SK-N-SH treated with all-trans-retinoic acid at 6 μM for 48 hours (cell line): ENCODE results near the gene RBM23.

Experiments used
- ATAC-seq: fragments of 200-7000 bp; cut with Tn5 transposase; 3 replicates; pipeline ENCODE4 v1.9.1; 2020; ENCODE audit warnings: mild to moderate bottlenecking, moderate library complexity
- ARNTL ChIP-seq: fragments of 450-650 bp; formaldehyde crosslinking; IDR thresholded peaks from 2 replicates; pipeline ENCODE4 v1.5.0; 2020; ENCODE audit warnings: low read depth, mild to moderate bottlenecking, moderate library complexity, borderline replicate concordance
- BACH2 ChIP-seq: fragments of 250-450 bp; sonication (Bioruptor Pico); IDR thresholded peaks from 2 replicates; pipeline ENCODE4 v1.9.0; 2021; ENCODE audit warnings: mild to moderate bottlenecking, borderline replicate concordance
- CSDC2 ChIP-seq: fragments of 250-450 bp; sonication (Bioruptor Pico); IDR thresholded peaks from 2 replicates; pipeline ENCODE4 v1.5.0; 2020; ENCODE audit warnings: mild to moderate bottlenecking, moderate library complexity
- CSRNP3 ChIP-seq: fragments of 250-450 bp; sonication (Bioruptor Pico); IDR thresholded peaks from 2 replicates; pipeline ENCODE4 v1.5.1; 2021; ENCODE audit warnings: mild to moderate bottlenecking, moderate library complexity
- ESRRG ChIP-seq: fragments of 250-450 bp; sonication (Bioruptor Pico); IDR thresholded peaks from 2 replicates; pipeline ENCODE4 v1.6.1; 2021; ENCODE audit warnings: mild to moderate bottlenecking
- GLIS3 ChIP-seq: fragments of 250-450 bp; sonication (Bioruptor Pico); IDR thresholded peaks from 2 replicates; pipeline ENCODE4 v1.5.0; 2020; ENCODE audit warnings: mild to moderate bottlenecking, moderate library complexity
- ISL1 ChIP-seq: fragments of 250-450 bp; sonication (Bioruptor Pico); IDR thresholded peaks from 2 replicates; pipeline ENCODE4 v2.1.2; 2022; ENCODE audit warnings: mild to moderate bottlenecking, moderate library complexity
- PPARA ChIP-seq: fragments of 250-450 bp; sonication (Bioruptor Pico); IDR thresholded peaks from 2 replicates; pipeline ENCODE4 v1.5.0; 2020; ENCODE audit warnings: mild to moderate bottlenecking, borderline replicate concordance
- SNAI2 ChIP-seq: fragments of 250-450 bp; sonication (Bioruptor Pico); IDR thresholded peaks from 2 replicates; pipeline ENCODE4 v1.5.0; 2020; ENCODE audit warnings: mild to moderate bottlenecking, moderate library complexity
- TCF4 ChIP-seq: fragments of 250-450 bp; sonication (Bioruptor Pico); IDR thresholded peaks from 2 replicates; pipeline ENCODE4 v1.8.0; 2021; ENCODE audit warnings: mild to moderate bottlenecking, moderate library complexity, borderline replicate concordance
- TOX ChIP-seq: fragments of 250-450 bp; sonication (Bioruptor Pico); IDR thresholded peaks from 2 replicates; pipeline ENCODE4 v1.8.0; 2021; ENCODE audit warnings: mild to moderate bottlenecking, moderate library complexity, borderline replicate concordance
- ZNF70 ChIP-seq: fragments of 450-650 bp; formaldehyde crosslinking; IDR thresholded peaks from 2 replicates; pipeline ENCODE4 v1.5.0; 2020; ENCODE audit warnings: mild to moderate bottlenecking, moderate library complexity
- ZNF8 ChIP-seq: fragments of 450-650 bp; formaldehyde crosslinking; IDR thresholded peaks from 2 replicates; pipeline ENCODE4 v1.5.0; 2020; ENCODE audit warnings: mild to moderate bottlenecking, moderate library complexity
- TF ChIP-seq, protein P1 (sequence below): fragments of 250-450 bp; sonication (Bioruptor Pico); IDR thresholded peaks from 2 replicates; pipeline ENCODE4 v1.5.1; 2020; ENCODE audit warnings: low read depth, mild to moderate bottlenecking, moderate library complexity
- TF ChIP-seq, protein P2 (sequence below): fragments of 250-450 bp; sonication (Bioruptor Pico); IDR thresholded peaks from 2 replicates; pipeline ENCODE4 v1.8.0; 2020; ENCODE audit warnings: mild to moderate bottlenecking, moderate library complexity, borderline replicate concordance
- TF ChIP-seq, protein P3 (sequence below): fragments of 250-450 bp; sonication (Bioruptor Pico); IDR thresholded peaks from 2 replicates; pipeline ENCODE4 v1.8.0; 2021; ENCODE audit warnings: low read depth, mild to moderate bottlenecking, moderate library complexity, borderline replicate concordance
- TF ChIP-seq, protein P4 (sequence below): fragments of 250-450 bp; sonication (Bioruptor Pico); IDR thresholded peaks from 2 replicates; pipeline ENCODE4 v1.5.0; 2020; ENCODE audit warnings: mild to moderate bottlenecking, moderate library complexity

Gene RBM23

DNA sequence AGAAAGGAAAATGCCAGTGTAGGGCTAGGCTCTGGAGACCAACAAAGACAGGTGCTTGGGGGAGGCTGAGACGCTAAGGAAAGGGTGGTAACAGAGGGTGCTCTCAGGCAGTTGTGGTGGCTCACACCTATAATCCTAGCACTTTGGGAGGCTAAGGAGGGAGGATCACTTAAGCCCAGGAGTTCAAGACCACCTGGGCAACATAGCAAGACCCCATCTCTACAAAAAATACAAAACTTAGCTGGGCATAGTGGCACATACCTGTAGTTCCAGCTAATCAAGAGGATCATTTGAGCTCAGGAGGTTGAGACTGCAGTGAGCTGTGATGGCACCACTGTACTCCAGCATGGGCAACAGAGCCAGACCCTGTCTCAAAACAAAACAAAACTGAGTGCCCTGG is 23.5 kb downstream of the RBM23 start:
- no peak for ATAC-seq
- TF ChIP-seq PPARA (CRISPR knock-in tag) (no peak), TOX (CRISPR knock-in tag) (no peak), CSRNP3 (CRISPR knock-in tag) (no peak), BACH2 (CRISPR knock-in tag) (no peak), ZNF8 (no peak)
- TF ChIP-seq, protein P1, sequence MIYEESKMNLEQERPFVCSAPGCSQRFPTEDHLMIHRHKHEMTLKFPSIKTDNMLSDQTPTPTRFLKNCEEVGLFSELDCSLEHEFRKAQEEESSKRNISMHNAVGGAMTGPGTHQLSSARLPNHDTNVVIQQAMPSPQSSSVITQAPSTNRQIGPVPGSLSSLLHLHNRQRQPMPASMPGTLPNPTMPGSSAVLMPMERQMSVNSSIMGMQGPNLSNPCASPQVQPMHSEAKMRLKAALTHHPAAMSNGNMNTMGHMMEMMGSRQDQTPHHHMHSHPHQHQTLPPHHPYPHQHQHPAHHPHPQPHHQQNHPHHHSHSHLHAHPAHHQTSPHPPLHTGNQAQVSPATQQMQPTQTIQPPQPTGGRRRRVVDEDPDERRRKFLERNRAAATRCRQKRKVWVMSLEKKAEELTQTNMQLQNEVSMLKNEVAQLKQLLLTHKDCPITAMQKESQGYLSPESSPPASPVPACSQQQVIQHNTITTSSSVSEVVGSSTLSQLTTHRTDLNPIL (CRISPR knock-in tag) = no peak

GRCh38 chr14:22893706-22894105 is 25.2 kb downstream of the RBM23 start:
- no peak for ATAC-seq
- TF ChIP-seq ESRRG (CRISPR knock-in tag) (no peak), ZNF70 (CRISPR knock-in tag) (no peak), TCF4 (no peak), ARNTL (CRISPR knock-in tag) (no peak), ISL1 (CRISPR knock-in tag) (no peak), BACH2 (CRISPR knock-in tag) (no peak), SNAI2 (no peak)
- TF ChIP-seq, protein P2, sequence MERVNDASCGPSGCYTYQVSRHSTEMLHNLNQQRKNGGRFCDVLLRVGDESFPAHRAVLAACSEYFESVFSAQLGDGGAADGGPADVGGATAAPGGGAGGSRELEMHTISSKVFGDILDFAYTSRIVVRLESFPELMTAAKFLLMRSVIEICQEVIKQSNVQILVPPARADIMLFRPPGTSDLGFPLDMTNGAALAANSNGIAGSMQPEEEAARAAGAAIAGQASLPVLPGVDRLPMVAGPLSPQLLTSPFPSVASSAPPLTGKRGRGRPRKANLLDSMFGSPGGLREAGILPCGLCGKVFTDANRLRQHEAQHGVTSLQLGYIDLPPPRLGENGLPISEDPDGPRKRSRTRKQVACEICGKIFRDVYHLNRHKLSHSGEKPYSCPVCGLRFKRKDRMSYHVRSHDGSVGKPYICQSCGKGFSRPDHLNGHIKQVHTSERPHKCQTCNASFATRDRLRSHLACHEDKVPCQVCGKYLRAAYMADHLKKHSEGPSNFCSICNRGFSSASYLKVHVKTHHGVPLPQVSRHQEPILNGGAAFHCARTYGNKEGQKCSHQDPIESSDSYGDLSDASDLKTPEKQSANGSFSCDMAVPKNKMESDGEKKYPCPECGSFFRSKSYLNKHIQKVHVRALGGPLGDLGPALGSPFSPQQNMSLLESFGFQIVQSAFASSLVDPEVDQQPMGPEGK (CRISPR knock-in tag) = no peak
- TF ChIP-seq, protein P3, sequence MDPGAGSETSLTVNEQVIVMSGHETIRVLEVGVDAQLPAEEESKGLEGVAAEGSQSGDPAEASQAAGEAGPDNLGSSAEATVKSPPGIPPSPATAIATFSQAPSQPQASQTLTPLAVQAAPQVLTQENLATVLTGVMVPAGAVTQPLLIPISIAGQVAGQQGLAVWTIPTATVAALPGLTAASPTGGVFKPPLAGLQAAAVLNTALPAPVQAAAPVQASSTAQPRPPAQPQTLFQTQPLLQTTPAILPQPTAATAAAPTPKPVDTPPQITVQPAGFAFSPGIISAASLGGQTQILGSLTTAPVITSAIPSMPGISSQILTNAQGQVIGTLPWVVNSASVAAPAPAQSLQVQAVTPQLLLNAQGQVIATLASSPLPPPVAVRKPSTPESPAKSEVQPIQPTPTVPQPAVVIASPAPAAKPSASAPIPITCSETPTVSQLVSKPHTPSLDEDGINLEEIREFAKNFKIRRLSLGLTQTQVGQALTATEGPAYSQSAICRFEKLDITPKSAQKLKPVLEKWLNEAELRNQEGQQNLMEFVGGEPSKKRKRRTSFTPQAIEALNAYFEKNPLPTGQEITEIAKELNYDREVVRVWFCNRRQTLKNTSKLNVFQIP (CRISPR knock-in tag) = no peak
- TF ChIP-seq, protein P1 (CRISPR knock-in tag) = no peak

GRCh38 chr14:22892488-22892887 is 26.5 kb downstream of the RBM23 start:
- no peak for ATAC-seq
- TF ChIP-seq, protein P2 (CRISPR knock-in tag) = no peak
- TF ChIP-seq SNAI2 (no peak), GLIS3 (no peak), TOX (CRISPR knock-in tag) (no peak), BACH2 (CRISPR knock-in tag) (no peak), PPARA (CRISPR knock-in tag) (no peak), ZNF8 (no peak), ESRRG (CRISPR knock-in tag) (no peak), ZNF70 (CRISPR knock-in tag) (no peak)
- TF ChIP-seq, protein P1 (CRISPR knock-in tag) = no peak
- TF ChIP-seq, all 23 proteins: peak for 0

- ATAC-seq = no peak
- TF ChIP-seq ISL1 (CRISPR knock-in tag) = no peak
- TF ChIP-seq GLIS3 = no peak
- no peak for TF ChIP-seq CSDC2 (CRISPR knock-in tag)
- TF ChIP-seq BACH2 (CRISPR knock-in tag) = no peak
- no peak for TF ChIP-seq CSRNP3 (CRISPR knock-in tag)
- TF ChIP-seq ZNF8 = no peak
- no peak for TF ChIP-seq TOX (CRISPR knock-in tag)
- TF ChIP-seq, protein P4, sequence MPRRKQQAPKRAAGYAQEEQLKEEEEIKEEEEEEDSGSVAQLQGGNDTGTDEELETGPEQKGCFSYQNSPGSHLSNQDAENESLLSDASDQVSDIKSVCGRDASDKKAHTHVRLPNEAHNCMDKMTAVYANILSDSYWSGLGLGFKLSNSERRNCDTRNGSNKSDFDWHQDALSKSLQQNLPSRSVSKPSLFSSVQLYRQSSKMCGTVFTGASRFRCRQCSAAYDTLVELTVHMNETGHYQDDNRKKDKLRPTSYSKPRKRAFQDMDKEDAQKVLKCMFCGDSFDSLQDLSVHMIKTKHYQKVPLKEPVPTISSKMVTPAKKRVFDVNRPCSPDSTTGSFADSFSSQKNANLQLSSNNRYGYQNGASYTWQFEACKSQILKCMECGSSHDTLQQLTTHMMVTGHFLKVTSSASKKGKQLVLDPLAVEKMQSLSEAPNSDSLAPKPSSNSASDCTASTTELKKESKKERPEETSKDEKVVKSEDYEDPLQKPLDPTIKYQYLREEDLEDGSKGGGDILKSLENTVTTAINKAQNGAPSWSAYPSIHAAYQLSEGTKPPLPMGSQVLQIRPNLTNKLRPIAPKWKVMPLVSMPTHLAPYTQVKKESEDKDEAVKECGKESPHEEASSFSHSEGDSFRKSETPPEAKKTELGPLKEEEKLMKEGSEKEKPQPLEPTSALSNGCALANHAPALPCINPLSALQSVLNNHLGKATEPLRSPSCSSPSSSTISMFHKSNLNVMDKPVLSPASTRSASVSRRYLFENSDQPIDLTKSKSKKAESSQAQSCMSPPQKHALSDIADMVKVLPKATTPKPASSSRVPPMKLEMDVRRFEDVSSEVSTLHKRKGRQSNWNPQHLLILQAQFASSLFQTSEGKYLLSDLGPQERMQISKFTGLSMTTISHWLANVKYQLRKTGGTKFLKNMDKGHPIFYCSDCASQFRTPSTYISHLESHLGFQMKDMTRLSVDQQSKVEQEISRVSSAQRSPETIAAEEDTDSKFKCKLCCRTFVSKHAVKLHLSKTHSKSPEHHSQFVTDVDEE (CRISPR knock-in tag) = no peak
Observed at GRCh38 chr14:22890416-22890815, 28.5 kb downstream of the RBM23 start.
